ENCODE results near the gene NEURL1B. TPM values are rescaled to one million over a fixed set of nuclear protein-coding genes. Genes with fewer than 3 reads are reported as not detected.

The NEURL1B gene
- total RNA-seq, 1 experiment from 2014 or later: 2.8 TPM

- peaks cover 64% of the 10 kb centered on the region for H3K27me3 Mint-ChIP-seq (ENCODE audit: unreplicated experiment)
- DNase-seq: no peak
- no peaks in the 10 kb centered on the region for H3K36me3 Mint-ChIP-seq (ENCODE audit: insufficient read depth, unreplicated experiment)
- TF ChIP-seq CTCF (IDR thresholded peaks at IDR 0.05; ENCODE audit: unreplicated experiment): no peak
- H3K4me1 Mint-ChIP-seq (ENCODE audit: low read depth, unreplicated experiment): no peaks in the 10 kb centered on the region
- no peaks in the 10 kb centered on the region for H3K9me3 Mint-ChIP-seq (ENCODE audit: low read depth, unreplicated experiment)
- H3K4me3 Mint-ChIP-seq (ENCODE audit: low read depth, unreplicated experiment): no peak overlapping the region
- BruUV-seq (replicated peaks): no TSS peak
- CTCF ChIA-PET: no interaction called here
- intact Hi-C loops (cut with micrococcal nuclease; ENCODE audit: unreplicated experiment): no loop called here
- no peak overlapping the region for H3K27ac Mint-ChIP-seq (ENCODE audit: unreplicated experiment)
Measured at GRCh38 chr5:172664681-172665541, 23.8 kb downstream of the NEURL1B start.

- no peak for DNase-seq
- Mint-ChIP-seq H3K27me3 (ENCODE audit: unreplicated experiment) (peaks cover 56% of the 10 kb centered on the region), H3K36me3 (ENCODE audit: insufficient read depth, unreplicated experiment) (no peaks in the 10 kb centered on the region), H3K4me1 (ENCODE audit: low read depth, unreplicated experiment) (no peaks in the 10 kb centered on the region), H3K27ac (ENCODE audit: unreplicated experiment) (no peak overlapping the region), H3K9me3 (ENCODE audit: low read depth, unreplicated experiment) (no peaks in the 10 kb centered on the region), H3K4me3 (ENCODE audit: low read depth, unreplicated experiment) (no peak overlapping the region)
- no TSS peak for BruUV-seq (replicated peaks)
- TF ChIP-seq CTCF (IDR thresholded peaks at IDR 0.05; ENCODE audit: unreplicated experiment): no peak
- CTCF ChIA-PET: interaction anchor here (0.8 to 1.2 kb wide), 3 partner anchors 11 to 41 kb away, joined by 3 to 5 read pairs (median 5); no protein-coding TSS in a partner anchor
- intact Hi-C loops (cut with micrococcal nuclease; ENCODE audit: unreplicated experiment): no loop called here
Measured at GRCh38 chr5:172666251-172666650, 25.2 kb downstream of the NEURL1B start.

- no TSS peak for BruUV-seq (replicated peaks)
- Mint-ChIP-seq H3K27ac (ENCODE audit: unreplicated experiment) (no peak overlapping the region), H3K4me3 (ENCODE audit: low read depth, unreplicated experiment) (no peak overlapping the region), H3K36me3 (ENCODE audit: insufficient read depth, unreplicated experiment) (no peaks in the 10 kb centered on the region), H3K9me3 (ENCODE audit: low read depth, unreplicated experiment) (no peaks in the 10 kb centered on the region), H3K4me1 (ENCODE audit: low read depth, unreplicated experiment) (no peaks in the 10 kb centered on the region), H3K27me3 (ENCODE audit: unreplicated experiment) (peaks cover 65% of the 10 kb centered on the region)
- CTCF ChIA-PET: no interaction called here
- intact Hi-C loops (cut with micrococcal nuclease; ENCODE audit: unreplicated experiment): no loop called here
- no peak for TF ChIP-seq CTCF (IDR thresholded peaks at IDR 0.05; ENCODE audit: unreplicated experiment)
- DNase-seq: no peak
Measured at GRCh38 chr5:172667786-172668593, 26.9 kb downstream of the NEURL1B start.

GRCh38 chr5:172668594-172669071 is 27.6 kb downstream of the NEURL1B start:
- Mint-ChIP-seq H3K27me3 (ENCODE audit: unreplicated experiment) (peaks cover 61% of the 10 kb centered on the region), H3K9me3 (ENCODE audit: low read depth, unreplicated experiment) (no peaks in the 10 kb centered on the region), H3K36me3 (ENCODE audit: insufficient read depth, unreplicated experiment) (no peaks in the 10 kb centered on the region), H3K4me3 (ENCODE audit: low read depth, unreplicated experiment) (no peak overlapping the region), H3K27ac (ENCODE audit: unreplicated experiment) (no peak overlapping the region), H3K4me1 (ENCODE audit: low read depth, unreplicated experiment) (no peaks in the 10 kb centered on the region)
- no peak for DNase-seq
- TF ChIP-seq CTCF (IDR thresholded peaks at IDR 0.05; ENCODE audit: unreplicated experiment): no peak
- CTCF ChIA-PET: no interaction called here
- intact Hi-C loops (cut with micrococcal nuclease; ENCODE audit: unreplicated experiment): no loop called here
- no TSS peak for BruUV-seq (replicated peaks)

Measured in Calu3 (cell line).